ENCODE measurements around the gene CCDC88A. TPM values are rescaled to one million over a fixed set of nuclear protein-coding genes. Genes with fewer than 3 reads are reported as not detected.
"Not testable (repeated sequence)": the region's sequence is repeated elsewhere in the genome, so short reads cannot be mapped to it uniquely, and the experiment has no call there.

Gene CCDC88A
- total RNA-seq, 1 donor from 2014 or later = 35.6 TPM

DNA sequence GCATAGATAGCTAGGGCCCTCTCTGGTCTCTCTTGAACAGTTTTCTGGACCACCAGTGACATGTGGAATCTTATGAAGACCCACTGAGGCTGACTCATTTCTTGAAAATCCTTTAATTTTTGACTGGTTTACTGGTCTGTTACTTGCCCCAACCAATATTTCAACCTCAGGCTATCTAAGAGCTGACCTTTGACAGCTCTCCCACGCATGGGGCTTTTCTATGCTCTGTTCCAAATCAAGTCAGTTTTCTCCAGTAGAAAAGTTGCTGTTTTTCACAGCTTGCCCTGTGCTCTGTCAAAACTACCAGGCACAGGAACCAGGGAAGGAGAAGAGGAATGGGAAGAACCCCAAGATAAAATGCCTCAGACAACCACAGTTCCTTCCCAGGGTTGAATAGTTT, 104.7 kb downstream of the CCDC88A start:
- no peak for DNase-seq (ENCODE audit: low read depth in 2 of 2)

DNA sequence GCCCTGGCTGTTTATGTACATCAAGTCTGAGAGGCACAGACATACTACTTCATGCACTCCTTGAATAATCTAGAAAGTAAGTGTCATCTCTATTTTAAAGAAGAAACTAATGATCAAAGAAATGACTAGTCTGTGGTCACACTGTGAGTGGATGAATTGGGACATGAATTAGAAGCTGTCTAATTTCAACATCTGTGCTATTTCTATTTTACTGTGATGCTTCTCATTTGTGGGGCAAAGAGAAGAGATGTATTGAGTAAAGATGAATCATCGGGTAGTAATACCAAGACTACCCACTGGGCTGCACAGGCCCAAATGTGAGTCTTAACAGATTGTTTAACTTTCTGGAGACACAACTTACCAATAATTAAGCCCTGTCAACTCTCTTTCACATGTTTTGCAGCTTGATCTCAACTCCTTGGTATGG, 108.2 kb downstream of the CCDC88A start:
- DNase-seq (ENCODE audit: low read depth in 2 of 2) = no peak

DNA sequence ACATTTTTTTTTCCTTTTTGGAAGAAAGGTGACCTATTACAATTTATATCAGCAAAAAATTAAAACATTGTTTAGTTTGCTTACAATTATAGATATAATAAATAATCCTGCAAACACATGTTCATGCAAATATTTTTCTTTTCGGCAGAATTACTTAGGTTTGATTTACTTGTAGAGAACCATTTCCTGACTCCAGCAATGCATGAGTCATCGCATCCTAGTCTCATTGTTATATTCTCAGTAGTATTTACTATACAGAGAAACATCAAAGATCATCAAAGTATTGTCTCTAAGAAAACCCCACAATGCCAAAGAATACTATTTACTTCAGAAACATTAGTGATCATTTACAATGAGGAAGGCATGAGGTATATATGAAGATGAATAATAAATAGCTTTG, 110.2 kb downstream of the CCDC88A start:
- DNase-seq (ENCODE audit: low read depth in 2 of 2) = peak; percentile 42 to 90

DNA sequence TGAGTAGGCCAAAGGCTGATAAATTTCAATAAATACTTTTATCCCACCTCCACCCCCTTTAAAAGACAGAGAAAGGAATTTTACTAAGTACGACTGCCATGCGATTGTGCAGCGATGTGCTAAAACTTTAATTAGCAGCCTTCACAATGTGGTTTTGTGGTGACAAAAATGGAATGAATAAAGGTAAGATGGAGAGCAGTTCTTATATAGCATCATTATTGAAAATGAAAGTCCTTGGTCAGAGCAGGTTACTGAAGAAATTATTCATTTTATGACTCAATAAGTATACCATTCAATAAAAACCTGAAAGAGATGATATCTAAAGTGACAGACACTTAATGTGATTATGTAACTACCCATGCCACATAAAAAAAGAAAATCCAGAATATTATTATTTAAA, 117.4 kb downstream of the CCDC88A start:
- DNase-seq (ENCODE audit: low read depth in 2 of 2) = no peak

DNA sequence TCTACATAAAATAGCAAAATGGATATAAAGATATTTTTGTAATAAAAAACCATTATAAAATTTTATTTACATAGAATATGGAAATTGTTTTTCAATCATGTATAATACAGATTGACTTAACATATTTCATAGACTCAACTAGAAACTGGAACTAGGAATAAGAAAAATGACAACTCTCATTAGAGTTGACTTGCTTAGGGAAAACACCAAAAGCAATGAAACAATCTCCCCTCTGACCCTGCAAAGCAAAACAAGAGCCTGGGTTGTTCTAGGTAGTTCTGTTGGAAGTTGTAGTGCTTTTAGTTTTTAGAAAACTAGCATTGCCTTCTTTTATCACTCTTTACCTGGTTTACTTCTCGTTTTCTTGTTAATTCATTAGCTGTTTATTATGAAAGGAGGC, 118.4 kb downstream of the CCDC88A start:
- DNase-seq (ENCODE audit: low read depth in 2 of 2) = no peak

DNA sequence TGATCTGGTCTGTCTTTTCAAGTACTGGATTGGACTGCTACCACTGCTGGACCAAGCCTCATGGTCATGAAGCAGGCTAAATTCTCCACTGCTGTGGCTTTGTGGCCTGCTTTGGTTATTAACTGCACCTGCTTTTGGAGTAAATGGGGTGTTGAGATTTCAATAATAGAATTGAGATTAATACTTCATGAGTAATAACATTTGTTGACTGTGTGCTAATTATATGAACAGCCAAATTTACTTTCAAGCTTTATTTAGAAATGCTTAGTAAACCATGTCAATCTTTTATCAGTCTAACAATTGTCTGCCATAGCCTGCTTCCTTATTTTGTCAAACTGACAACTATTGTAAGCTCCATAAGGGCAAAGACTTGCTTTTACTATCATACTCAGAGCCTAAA, 123.3 kb downstream of the CCDC88A start:
- no peak for DNase-seq (ENCODE audit: low read depth in 2 of 2)

DNA sequence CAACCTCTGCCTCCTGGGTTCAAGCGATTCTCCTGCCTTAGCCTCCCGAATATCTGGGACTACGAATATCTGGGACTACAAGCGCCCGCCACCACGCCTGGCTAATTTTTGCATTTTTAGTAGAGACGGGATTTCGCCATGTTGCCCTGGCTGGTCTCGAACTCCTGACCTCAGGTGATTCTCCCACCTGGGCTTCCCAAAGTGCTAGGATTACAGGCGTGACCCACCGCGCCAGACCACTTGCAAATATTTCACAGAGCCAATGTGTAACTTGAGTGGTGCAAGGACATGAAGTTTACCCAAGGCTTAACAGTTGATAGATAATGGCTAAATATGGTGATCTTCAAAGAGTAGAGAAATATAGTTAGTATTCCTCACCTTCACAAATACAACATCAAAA, 136.6 kb downstream of the CCDC88A start:
- no peak for DNase-seq (ENCODE audit: low read depth in 2 of 2)

DNA sequence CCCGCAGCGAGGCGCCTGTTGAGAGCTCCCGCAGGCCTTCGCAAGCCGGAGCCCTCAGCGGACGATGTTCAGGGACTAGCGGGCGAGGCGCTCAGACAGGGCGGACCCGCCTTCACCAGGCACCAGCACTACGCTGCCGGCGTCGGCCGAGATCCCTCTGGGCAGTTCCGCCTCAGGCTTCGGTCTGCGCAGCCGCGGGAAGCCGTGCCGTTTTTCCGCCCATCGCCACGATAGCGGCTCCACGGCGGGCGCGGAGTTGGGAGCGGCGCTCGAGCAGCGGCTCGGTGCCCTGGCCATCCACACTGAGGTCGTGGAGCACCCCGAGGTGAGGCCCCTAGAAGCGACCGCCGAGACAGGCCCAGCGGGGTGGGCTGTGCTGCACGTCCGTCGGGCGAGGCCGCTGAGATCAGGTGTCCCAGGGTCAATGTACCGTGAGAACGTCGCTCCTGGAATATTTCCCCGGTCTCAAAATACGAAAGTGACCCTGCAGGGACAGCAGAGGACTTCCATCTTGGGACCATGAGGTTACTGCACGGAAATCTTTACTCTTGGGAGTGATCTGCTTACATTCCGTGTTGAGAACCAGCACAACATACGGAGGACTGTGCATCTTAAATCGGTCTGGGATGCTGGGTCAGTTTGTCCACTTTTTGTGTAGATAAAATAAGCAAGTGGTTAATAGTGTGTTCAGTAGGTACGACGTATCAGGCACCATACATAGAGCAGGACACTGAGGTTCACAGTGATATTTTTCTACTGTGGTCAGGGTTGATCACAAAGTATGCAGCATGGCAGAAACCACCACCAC, 137.3 kb downstream of the CCDC88A start:
- DNase-seq (ENCODE audit: low read depth in 2 of 2) = peak; percentile 69 to 93

DNA sequence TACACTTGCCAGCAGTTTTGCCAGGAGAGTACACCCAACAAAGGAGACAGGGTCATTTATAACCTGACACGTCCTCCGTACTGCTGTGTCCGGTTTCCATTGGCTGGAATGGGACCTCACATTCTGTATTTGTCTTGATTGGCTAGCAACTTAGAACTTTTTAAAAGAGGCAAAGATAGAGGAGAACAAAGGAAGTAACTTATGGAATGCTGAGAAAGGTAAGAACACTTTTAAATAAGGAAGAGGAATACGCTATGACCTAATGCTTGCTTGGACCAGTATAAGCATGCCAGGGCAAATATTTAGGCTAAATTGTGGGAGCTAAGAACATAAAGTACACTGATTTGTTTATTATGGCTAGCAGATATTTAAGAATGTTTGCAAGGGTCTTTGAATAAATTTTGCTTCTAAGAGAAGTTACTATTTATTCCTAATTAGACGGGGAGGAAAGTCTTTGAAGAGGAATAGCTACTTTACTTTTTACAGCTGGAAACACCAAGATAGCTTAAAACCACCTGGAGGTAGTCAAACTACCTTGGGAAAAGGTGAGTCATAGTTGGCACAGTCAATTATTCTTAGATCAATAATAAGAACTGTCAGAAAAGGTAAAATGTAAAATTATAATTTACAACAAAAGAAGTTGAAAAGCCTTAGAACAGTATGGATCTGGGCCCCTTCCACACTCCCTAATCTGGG, 138.7 kb downstream of the CCDC88A start:
- not testable (repeated sequence) for DNase-seq (ENCODE audit: low read depth in 2 of 2)

DNA sequence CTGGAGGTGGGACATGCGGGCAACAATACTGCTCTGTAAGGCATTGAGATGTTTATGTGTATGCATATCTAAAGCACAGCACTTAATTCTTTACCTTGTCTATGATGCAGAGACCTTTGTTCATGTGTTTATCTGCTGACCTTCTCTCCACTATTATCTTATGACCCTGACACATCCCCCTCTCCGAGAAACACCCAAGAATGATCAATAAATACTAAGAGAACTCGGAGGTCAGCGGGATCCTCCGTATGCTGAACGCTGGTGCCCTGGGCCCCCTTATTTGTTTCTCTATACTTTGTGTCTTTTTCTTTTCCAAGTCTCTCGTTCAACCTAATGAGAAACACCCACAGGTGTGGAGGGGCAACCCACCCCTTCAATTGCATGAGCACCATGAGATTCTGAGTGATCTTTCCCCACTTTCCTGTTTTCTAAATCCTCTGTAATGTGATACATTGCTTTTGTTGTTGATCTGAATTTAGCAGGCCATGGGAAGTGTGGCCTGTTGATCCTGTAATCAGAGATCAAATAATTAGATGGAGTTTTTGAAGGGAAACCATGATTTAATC, 139.7 kb downstream of the CCDC88A start:
- DNase-seq (ENCODE audit: low read depth in 2 of 2) = not testable (repeated sequence)

DNA sequence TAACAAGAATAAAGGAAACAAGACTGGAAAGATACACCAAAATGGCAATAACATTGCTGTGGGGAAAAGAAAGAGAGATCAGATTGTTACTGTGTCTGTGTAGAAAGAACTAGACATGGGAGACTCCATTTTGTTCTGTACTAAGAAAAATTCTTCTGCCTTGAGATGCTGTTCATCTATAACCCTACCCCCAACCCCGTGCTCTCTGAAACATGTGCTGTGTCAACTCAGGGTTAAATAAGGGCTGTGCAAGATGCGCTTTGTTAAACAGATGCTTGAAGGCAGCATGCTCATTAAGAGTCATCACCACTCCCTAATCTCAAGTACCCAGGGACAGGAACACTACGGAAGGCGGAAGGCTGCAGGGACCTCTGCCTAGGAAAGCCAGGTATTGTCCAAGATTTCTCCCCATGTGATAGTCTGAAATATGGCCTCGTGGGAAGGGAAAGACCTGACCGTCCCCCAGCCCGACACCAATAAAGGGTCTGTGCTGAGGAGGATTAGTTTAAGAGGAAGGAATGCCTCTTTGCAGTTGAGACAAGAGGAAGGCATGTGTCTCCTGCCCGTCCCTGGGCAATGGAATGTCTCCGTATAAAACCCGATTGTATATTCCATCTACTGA, 140.3 kb downstream of the CCDC88A start:
- DNase-seq (ENCODE audit: low read depth in 2 of 2) = not testable (repeated sequence)

DNA sequence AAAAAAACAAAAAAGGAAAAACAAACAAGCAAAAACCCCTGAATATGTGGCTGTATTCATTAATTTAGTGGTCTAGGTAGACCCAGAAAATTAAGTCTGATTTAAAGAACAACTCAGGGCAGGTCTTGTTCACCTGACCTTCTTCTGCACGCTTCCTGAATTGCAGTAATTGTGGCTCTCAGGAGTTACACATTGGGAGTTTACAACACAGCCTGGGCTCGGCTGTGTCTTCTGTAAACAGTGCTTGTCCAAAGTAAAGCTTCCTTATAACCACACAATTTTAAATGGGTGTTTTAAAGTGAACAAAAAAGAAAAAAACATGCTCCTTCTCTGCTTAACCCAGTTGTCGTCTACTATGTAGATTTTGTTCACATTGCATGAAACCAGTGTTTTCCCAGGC, 142.3 kb downstream of the CCDC88A start:
- DNase-seq (ENCODE audit: low read depth in 2 of 2) = no peak

DNA sequence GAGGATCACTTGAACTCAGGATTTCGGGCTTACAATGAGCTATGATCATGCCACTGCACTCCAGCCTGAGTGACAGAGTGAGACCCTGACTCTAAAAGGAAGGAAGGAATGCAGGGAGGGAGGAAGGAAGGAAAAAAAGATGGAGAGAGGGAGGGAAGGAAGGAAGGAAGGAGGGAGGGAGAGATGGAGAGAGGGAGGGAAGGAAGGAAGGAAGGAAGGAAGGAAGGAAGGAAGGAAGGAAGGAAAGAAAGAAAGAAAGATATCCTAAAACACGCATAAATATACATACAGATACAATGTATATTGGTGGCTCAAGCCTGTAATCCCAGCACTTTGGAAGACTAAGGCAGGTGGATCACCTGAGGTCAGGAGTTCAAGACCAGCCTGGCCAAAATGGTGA, 145.3 kb downstream of the CCDC88A start:
- not testable (repeated sequence) for DNase-seq (ENCODE audit: low read depth in 2 of 2)

DNA sequence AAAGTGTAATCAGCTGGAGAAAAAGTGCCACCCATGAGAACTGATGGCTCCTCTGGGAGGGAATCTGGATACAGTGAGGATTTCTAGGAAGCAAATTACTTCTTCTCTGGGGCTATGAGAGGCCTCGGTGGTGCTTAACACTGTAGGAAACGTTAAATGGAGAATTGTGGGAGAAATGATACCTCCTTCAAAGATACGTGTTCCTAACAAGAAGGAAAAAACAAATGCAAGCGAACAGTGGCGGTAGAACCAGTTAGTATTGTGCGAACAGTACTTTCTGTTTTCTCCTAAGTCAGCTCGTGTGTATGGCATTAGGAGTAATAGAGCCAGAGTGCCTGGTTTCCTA, 150.0 kb downstream of the CCDC88A start:
- DNase-seq (ENCODE audit: low read depth in 2 of 2) = peak in 1 of 2 donors; percentile 5

DNA sequence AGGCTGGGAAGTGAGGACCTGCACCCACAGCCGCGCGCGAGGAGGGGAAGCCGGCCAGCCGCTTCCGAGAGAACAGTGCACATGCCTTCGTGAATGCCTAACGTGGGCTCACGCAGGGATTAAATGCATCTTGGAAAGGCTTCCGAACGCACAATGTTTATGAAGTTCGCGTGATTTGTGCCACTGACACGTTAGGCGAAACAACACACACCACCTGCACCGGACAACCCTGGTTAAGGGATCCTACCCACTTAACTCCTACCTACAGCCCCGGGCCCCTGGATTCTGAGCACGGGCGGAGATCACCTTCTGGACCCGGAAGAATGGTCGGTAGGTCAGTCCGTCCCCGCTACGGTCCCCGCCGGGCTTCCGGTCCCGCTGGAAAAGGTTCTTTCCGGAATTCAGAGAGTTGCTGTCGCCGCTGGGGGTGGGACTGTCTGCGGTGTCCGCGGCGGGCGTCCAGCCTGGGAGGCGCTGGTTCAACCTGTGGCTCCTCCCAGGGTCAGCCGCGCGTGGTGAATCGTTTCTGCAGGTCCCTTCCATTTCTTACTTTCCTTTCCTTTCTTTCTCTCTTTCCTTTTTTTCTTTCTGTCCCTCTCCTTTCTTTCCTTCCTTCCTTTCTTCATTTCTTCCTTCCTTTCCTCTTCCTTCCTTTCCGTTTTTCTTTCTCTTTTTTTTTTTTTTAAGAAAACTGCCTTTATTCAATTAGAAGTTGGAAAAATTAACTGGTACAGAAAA, 150.6 kb downstream of the CCDC88A start, which contains the start of gene MTIF2:
Gene MTIF2, minus strand, starts transcription at position 325 of the 738 bp plus-strand sequence. CDS start 5,373 bp downstream, outside the sequence.
- peak; percentile 89 to 93 for DNase-seq (ENCODE audit: low read depth in 2 of 2)

DNA sequence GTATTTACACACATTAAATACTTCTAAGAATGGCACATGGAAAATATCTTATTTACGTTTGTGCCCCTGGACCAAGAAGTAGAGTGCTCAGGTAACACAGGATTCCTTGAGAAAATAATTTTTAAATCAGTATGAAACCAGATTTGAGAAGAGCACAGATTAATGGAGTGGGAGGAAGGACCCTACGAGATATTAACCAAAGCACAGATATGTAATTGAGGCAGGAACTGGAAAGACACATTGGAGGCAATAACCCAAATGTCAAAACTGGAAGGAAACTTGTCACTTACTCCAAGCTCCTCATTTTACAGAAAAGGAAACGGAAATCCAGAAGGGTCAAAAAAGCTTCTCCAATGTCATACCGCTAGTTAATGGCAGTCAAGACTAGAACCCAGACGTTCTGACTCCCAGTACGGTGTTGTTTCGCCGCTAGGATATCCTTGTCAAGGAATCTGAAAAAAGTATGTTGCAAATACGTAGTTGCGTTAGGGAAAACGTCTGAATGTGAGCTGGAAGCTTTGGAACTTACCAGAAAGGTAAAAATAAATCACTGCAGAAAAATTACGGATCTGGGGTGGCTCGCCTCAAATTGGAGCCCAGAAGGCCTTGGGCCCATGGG, 151.3 kb downstream of the CCDC88A start:
- no peak for DNase-seq (ENCODE audit: low read depth in 2 of 2)

DNA sequence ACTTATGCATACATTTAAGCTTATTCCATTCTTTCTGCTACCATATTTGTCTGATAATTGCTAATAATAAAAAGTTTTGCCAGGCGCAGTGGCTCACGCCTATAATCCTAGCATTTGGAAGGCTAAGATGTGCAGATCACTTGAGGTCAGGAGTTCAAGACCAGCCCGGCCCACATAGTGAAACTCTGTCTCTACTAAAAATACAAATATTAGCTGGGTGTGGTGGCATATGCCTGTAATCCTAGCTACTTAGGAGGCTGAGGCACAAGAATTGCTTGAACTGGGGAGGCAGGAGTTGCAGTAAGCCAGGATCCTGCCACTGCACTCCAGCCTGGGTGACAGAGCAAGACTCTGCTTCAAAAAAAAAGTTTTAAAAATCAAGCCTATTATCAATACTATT, 160.1 kb downstream of the CCDC88A start:
- DNase-seq (ENCODE audit: low read depth in 2 of 2) = not testable (repeated sequence)

DNA sequence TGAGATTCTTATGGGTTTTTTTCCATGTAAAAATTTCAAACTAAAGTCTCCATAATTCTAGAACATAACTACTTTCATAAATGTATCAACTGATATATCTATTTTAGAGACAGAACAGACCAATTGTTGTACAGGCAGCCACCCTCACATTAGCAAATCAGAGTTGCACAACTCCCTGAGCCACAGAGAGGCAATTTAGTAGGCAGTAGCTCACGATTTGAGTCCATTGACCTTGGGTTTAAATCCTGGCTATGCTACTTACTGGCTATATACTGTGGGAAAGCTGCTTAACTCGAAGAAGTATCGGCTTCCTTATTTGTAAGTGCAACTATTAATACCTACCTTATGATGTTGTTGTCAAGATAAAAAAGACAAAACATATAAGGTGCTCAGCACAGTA, 166.8 kb downstream of the CCDC88A start:
- no peak for DNase-seq (ENCODE audit: low read depth in 2 of 2)

DNA sequence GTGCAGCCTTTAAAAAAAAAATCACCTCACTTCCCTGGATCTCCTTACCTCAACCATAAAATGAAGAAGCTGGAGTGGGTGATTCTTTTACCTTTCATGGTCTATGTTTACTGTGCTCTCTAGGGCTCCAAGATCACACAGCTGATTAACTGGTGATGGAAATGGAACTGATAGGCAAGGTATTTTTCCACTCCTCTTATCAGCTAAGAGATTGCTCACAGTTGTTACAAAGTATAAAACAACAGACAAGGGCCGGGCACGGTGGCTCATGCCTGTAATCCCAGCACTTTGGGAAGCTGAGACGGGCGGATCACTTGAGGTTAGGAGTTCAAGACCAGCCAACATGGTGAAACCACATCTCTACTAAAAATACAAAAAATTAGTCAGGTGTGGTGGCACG, 172.6 kb downstream of the CCDC88A start:
- DNase-seq (ENCODE audit: low read depth in 2 of 2) = no peak

DNA sequence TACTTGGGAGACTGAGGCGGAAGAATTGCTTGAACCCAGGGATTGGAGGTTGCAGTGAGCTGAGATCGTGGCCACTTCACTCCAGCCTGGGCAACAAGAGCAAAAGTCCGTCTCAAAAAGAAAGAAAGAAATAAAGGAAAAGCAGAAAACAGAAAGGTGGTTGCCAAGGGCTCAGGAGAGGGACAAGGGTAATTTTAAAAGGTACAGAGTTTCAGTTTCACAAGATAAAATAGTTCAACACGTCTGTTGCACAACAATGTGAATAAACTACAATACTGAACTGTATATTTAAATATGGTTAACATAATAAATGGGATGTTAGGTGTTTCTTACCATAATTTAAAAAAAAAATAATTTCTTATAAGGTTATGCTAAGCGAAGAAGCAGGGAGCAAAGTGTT, 174.2 kb downstream of the CCDC88A start:
- no peak for DNase-seq (ENCODE audit: low read depth in 2 of 2)

DNA sequence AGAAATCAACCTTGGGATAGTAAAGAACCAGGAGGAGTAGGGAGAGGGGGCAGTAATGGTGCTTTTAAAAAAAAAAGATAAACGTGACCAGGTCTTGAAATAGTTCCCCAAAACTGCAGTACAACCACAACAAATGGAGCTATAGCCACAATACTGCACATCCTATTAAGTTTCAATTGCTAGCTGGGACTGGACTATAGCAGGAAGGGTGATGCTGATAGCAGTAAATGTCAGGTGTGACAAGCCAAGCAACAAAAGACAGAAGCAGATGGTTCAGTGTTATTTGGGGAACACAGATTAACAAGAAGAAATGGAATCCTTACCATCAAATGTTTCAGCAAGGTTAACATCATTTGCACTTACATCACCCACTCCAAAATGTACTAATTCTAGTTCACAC, 177.0 kb downstream of the CCDC88A start:
- DNase-seq (ENCODE audit: low read depth in 2 of 2) = no peak

All from dermis microvascular lymphatic vessel endothelial cell (primary cell).